Inflammatory macrophage treated with lipopolysaccharide for 1 hour (primary cell): ENCODE results near the gene MAP3K12.

Source experiments
- DNase-seq, 2 donors: peaks; one replicate each; pipeline ENCODE4 v3.0.0-alpha.2; 2020 to 2022

Gene MAP3K12

DNA sequence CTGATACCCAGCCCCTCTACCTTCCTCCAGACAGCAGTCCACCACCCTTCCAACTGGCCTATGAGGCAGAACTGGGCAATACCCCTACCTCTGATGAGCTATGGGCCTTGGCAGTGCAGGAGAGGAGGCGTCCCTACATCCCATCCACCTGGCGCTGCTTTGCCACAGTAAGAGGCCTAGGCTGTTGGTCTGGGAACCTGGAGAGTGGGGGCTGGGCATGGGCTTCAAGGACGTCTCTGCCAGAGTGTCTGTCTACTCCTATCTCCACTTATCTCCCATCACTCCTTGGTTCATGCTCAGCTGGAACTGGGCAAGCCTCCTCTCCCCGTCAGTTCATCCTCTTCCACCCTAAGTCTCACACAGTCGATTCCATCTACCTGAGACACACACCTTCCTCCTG lies 69.1 kb downstream of the MAP3K12 start:
- no peak for DNase-seq
